Tibial nerve (tissue), 4 donors: ENCODE measurements around the gene SLC39A11. TPM values are rescaled to one million over a fixed set of nuclear protein-coding genes. Genes with fewer than 3 reads are reported as not detected.

Experiments used
- DNase-seq, 2 donors: peaks; one replicate each; pipeline ENCODE4 v3.0.0-alpha.2; 2019; ENCODE audit warnings: low spot score in 2 of 2
- H3K27ac ChIP-seq, 4 donors: fragments of 200-600 bp; sonication (generic) in 3 of 4; one replicate each; pipeline ENCODE4 v1.5.1; 2017 to 2019; ENCODE audit warnings: mild to moderate bottlenecking in 1 of 4
- H3K27me3 ChIP-seq, 2 donors: fragments of 200-600 bp; sonication (generic) in 1 of 2; one replicate each; pipeline versions ENCODE4 v1.5.1 to v1.6.0; 2017 to 2019
- H3K36me3 ChIP-seq, 3 donors: fragments of 200-600 bp; sonication (generic); one replicate each; pipeline ENCODE4 v1.5.1; 2018 to 2019
- H3K4me1 ChIP-seq, 4 donors: fragments of 200-600 bp; sonication (generic) in 3 of 4; one replicate each; pipeline ENCODE4 v1.5.1; 2017 to 2019
- H3K4me3 ChIP-seq, 4 donors: fragments of 200-600 bp; sonication (generic) in 3 of 4; one replicate each; pipeline ENCODE4 v1.5.1; 2017 to 2019; ENCODE audit warnings: mild to moderate bottlenecking in 1 of 4, moderate library complexity in 1 of 4
- H3K9me3 ChIP-seq, 4 donors: fragments of 200-600 bp; sonication (generic) in 3 of 4; one replicate each; pipeline ENCODE4 v1.5.1; 2017 to 2019
- EP300 ChIP-seq, 2 donors: sonication (generic); formaldehyde crosslinking; IDR thresholded peaks; one replicate each; pipeline ENCODE4 v1.6.1; 2017; ENCODE audit warnings: antibody characterized with exemption in 2 of 2, mild to moderate bottlenecking in 1 of 2
- POLR2A ChIP-seq, 2 donors: fragments of 450-650 bp; IDR thresholded peaks; one replicate each; pipeline ENCODE4 v1.6.1; 2017; ENCODE audit warnings: antibody characterized with exemption in 2 of 2, mild to moderate bottlenecking in 2 of 2, moderate library complexity in 2 of 2
- WGBS, 2 donors: methylation state at CpG; one replicate each; pipeline ENCODE4 v1.1.5; 2018; 5-methylcytosine and 5-hydroxymethylcytosine counted together
- total RNA-seq, 4 donors: library from RNA; depleted of rRNA; stranded (reverse); fragments of >200 nt; gene quantifications; one replicate each; pipeline ENCODE4 v1.1.0, GENCODE V29; 2016
- TF ChIP-seq, protein P1 (sequence below), 5 experiments: fragments of 200-600 bp in 3 of 5; fragments of 450-650 bp in 2 of 5; sonication (generic) in 3 of 5; IDR thresholded peaks; one replicate each; pipeline ENCODE4 v1.5.1; 2016 to 2019; ENCODE audit warnings: antibody characterized with exemption in 5 of 5, mild to moderate bottlenecking in 3 of 5, moderate library complexity in 2 of 5

Gene SLC39A11
- total RNA-seq, 4 donors from 2014 or later, result 19.9 to 48.4 (median 37.5) TPM

DNA sequence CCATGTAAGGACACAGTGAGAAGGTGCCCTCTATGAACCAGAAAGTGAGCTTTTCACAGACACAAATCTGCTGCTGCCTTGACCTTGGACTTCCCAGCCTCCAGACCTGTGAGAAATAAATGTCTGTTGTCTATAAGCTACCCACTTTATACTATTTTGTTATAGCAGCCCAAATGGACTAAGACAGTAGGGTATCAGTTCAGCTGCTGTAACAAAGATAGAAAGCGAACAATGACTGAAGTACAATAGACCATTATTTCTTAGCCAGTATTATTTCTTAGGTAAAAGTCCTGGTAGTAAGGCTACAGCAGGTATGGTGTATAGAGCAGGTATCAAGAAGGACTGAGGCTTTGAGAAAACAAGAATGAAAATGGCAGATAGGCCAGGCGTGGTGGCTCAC is 117.0 kb downstream of the SLC39A11 start:
- DNase-seq, result no peak
- Histone ChIP-seq H3K4me3 (no peak overlapping the region), H3K4me1 (peaks cover 0 to 23% (median 11%) of the 10 kb centered on the region in 4 donors), H3K27ac (no peak overlapping the region), H3K36me3 (no peaks in the 10 kb centered on the region), H3K27me3 (no peaks in the 10 kb centered on the region), H3K9me3 (peaks cover 0 to 4% (median 0%) of the 10 kb centered on the region in 4 donors)
- WGBS, 2 donors, result 99 to 100% methylated on average over 2 of the region's 2 CpGs
- TF ChIP-seq POLR2A (IDR thresholded peaks at IDR 0.05) (no peak), EP300 (IDR thresholded peaks at IDR 0.05) (no peak)
- TF ChIP-seq, protein P1, sequence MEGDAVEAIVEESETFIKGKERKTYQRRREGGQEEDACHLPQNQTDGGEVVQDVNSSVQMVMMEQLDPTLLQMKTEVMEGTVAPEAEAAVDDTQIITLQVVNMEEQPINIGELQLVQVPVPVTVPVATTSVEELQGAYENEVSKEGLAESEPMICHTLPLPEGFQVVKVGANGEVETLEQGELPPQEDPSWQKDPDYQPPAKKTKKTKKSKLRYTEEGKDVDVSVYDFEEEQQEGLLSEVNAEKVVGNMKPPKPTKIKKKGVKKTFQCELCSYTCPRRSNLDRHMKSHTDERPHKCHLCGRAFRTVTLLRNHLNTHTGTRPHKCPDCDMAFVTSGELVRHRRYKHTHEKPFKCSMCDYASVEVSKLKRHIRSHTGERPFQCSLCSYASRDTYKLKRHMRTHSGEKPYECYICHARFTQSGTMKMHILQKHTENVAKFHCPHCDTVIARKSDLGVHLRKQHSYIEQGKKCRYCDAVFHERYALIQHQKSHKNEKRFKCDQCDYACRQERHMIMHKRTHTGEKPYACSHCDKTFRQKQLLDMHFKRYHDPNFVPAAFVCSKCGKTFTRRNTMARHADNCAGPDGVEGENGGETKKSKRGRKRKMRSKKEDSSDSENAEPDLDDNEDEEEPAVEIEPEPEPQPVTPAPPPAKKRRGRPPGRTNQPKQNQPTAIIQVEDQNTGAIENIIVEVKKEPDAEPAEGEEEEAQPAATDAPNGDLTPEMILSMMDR (IDR thresholded peaks at IDR 0.05), result no peak

DNA sequence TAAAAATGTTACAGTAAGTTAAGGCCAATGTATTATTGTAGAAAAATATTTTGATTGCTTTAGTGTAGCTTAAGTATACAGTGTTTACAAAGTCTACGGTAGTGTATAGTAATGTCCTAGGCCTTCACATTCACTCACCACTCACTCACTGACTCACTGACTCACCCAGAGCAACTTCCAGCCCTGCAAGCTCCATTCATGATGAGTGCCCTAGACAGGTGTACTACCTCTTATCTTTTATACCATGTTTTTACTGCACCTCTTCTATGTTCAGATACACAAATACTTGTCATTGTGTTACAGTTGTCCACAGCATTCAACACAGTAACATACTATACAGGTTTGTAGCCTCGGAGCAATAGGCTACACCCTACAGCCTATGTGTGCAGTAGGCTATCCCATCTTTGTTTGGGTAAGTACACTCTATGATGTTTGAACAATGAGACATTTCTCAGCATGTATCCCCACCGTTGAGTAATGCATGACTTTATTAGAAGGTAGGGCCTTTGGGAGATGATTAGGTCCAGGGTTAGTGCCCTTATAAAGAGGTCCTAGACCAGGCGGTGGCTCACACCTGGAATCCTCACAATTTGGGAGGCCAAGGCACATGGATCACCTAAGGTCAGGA is 117.8 kb downstream of the SLC39A11 start:
- Histone ChIP-seq H3K4me3 (no peak overlapping the region), H3K27me3 (no peaks in the 10 kb centered on the region), H3K4me1 (peaks cover 0 to 23% (median 11%) of the 10 kb centered on the region in 4 donors), H3K27ac (no peak overlapping the region), H3K36me3 (no peaks in the 10 kb centered on the region), H3K9me3 (peaks cover 0 to 4% (median 0%) of the 10 kb centered on the region in 4 donors)
- no peak for DNase-seq
- WGBS, 2 donors, result 87 to 91% methylated on average over 4 of the region's 4 CpGs
- TF ChIP-seq, protein P1 (IDR thresholded peaks at IDR 0.05), result no peak
- TF ChIP-seq EP300 (IDR thresholded peaks at IDR 0.05) (no peak), POLR2A (IDR thresholded peaks at IDR 0.05) (no peak)

DNA sequence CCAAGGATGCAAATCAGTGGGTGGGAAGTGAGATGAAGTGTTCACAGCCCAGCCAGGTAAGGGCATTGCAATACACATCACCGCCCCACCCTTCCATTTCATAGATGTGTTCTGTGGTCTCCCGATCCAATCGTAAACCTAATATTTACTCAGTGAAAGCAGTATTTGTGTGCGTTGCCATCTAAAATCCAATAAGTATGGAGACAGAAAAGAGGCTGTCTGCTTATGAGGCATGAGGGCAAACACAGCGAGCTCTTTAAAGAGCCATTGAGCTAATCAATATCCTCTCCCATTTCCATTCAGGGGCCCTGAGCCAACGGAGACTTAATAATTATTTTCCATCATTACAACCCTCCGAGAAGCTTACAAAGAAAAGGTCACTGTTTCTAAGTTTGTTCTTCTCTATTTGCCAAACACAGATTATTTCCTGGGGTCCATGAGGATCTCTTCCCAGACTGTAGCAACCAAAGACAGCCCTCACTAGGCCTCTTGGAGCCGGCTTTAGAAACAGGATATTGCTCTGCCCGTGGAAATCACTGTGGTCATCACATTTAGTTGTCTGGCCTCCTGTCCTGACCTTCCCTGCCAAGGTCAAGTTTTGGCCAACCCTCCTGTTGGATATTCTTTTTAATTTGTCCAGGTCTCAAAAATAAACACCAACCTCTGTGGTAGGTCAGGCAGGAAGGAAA is 120.1 kb downstream of the SLC39A11 start:
- Histone ChIP-seq H3K4me1 (peaks cover 0 to 19% (median 6%) of the 10 kb centered on the region in 4 donors), H3K4me3 (no peak overlapping the region), H3K27ac (no peak overlapping the region), H3K27me3 (no peaks in the 10 kb centered on the region), H3K36me3 (no peaks in the 10 kb centered on the region), H3K9me3 (peaks cover 0 to 4% (median 0%) of the 10 kb centered on the region in 4 donors)
- 86 to 87% methylated on average over 9 of the region's 9 CpGs for WGBS, 2 donors
- TF ChIP-seq POLR2A (IDR thresholded peaks at IDR 0.05) (no peak), EP300 (IDR thresholded peaks at IDR 0.05) (no peak)
- TF ChIP-seq, protein P1 (IDR thresholded peaks at IDR 0.05), result no peak
- DNase-seq, result no peak

DNA sequence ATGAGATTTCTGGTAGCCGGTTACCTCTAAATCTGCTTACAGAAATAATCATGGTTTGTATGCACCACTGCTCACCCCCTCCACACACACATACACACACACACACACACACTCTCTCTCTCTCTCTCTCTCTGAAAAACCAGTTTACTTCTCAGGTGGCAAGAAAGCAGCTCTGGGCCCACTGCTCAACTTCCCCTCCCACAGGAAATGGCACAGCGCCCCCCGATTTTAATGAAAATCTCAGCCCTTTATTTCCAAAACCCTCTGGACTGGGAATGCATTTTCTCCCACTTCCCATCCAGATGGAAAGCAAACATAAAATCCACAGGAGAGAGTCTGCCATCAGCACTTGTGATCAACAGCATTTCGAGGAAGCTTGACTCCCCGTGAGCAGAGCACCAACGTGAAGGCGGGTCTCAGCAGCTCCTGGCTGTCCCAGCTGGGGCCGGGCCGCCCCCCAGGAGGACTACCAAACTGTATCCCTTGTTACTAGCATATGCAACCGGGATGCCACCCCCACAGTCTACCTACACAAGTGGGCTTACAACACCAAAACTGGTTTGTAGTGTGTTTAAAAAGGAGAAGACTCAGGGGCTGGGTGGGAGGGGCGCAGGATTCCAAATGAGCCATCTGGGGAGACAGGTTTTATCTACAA is 121.1 kb downstream of the SLC39A11 start:
- TF ChIP-seq POLR2A (IDR thresholded peaks at IDR 0.05) (no peak), EP300 (IDR thresholded peaks at IDR 0.05) (no peak)
- TF ChIP-seq, protein P1 (IDR thresholded peaks at IDR 0.05), result no peak
- Histone ChIP-seq H3K9me3 (peaks cover 0 to 4% (median 0%) of the 10 kb centered on the region in 4 donors), H3K36me3 (no peaks in the 10 kb centered on the region), H3K27ac (no peak overlapping the region), H3K27me3 (no peaks in the 10 kb centered on the region), H3K4me1 (peaks cover 0 to 9% (median 0%) of the 10 kb centered on the region in 4 donors), H3K4me3 (no peak overlapping the region)
- DNase-seq, result no peak
- WGBS, 2 donors, result 86 to 87% methylated on average over 11 of the region's 11 CpGs

DNA sequence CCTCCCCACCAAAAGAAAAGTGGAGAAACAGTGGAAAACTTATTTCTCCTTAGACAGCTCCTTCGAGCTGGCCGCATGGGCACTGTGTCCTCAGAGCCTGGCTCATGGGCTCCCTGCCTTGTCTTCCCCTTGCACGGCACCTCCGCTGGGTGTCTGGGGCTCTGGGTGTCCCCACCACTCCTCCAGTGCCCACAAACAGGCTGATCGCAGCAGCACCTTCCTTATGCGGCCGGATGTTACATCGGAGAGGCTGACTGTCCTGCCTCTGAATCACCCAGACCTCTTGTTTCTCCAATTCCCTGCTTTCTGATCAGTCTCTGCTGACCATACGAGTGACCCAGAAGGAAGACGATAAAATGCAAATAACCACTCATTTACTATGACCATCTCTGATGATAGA is 121.7 kb downstream of the SLC39A11 start:
- Histone ChIP-seq H3K27me3 (no peaks in the 10 kb centered on the region), H3K9me3 (peaks cover 0 to 4% (median 0%) of the 10 kb centered on the region in 4 donors), H3K27ac (no peak overlapping the region), H3K4me3 (no peak overlapping the region), H3K36me3 (no peaks in the 10 kb centered on the region), H3K4me1 (peaks cover 0 to 8% (median 0%) of the 10 kb centered on the region in 4 donors)
- DNase-seq, result no peak
- 88 to 91% methylated on average over 10 of the region's 10 CpGs for WGBS, 2 donors
- TF ChIP-seq EP300 (IDR thresholded peaks at IDR 0.05) (no peak), POLR2A (IDR thresholded peaks at IDR 0.05) (no peak)
- TF ChIP-seq, protein P1 (IDR thresholded peaks at IDR 0.05), result no peak
